K562 (cell line): ENCODE results near the gene ANKRD12. TPM values are rescaled to one million over a fixed set of nuclear protein-coding genes. Genes with fewer than 3 reads are reported as not detected.

Experiments used
- FOXM1 ChIP-seq, 2 experiments: fragments of 450-650 bp in 1 of 2; sonication (generic) in 1 of 2; formaldehyde crosslinking in 1 of 2; IDR thresholded peaks; 2 replicates each; pipeline versions ENCODE4 v1.6.1 to v1.9.0; 2017 to 2022; ENCODE audit warnings: low read depth in 2 of 2, mild to moderate bottlenecking in 2 of 2, missing genetic modification reagents in 1 of 2, moderate library complexity in 1 of 2
- ZNF146 ChIP-seq: IDR thresholded peaks from one replicate; pipeline ENCODE4 v1.6.1; 2018; ENCODE audit warnings: missing compliant biosample characterization; ENCODE audit not compliant: unreplicated experiment
- polyA plus RNA-seq, 8 experiments: library from polyadenylated mRNA; depleted of rRNA in 4 of 8; stranded (reverse) in 5 of 8; unstranded in 3 of 8; fragments of >200 nt; fragmentation: Nextera tagmentation in 2 of 8; fragmentation: Illumina TruSeq in 1 of 8; extraction: Ambion mirVana in 2 of 8; extraction: Trizol in 1 of 8; gene quantifications; 2 replicates each; pipeline versions ENCODE4 v1.2.1 to v1.2.3, GENCODE V29; 2011 to 2014; ENCODE audit warnings: inconsistent platforms in 1 of 8, missing spikeins in 1 of 8
- total RNA-seq, 7 experiments: library from RNA; depleted of rRNA in 6 of 7; stranded (reverse); fragments of >200 nt in 6 of 7; fragmentation: Illumina TruSeq in 2 of 7; extraction: Trizol in 2 of 7; gene quantifications; 2 replicates each; pipeline versions ENCODE4 v1.2.1 to v1.2.3, GENCODE V29; 2011 to 2021; ENCODE audit warnings: low replicate concordance in 1 of 7
- TF ChIP-seq, protein P1 (sequence below), 2 experiments: IDR thresholded peaks in 1 of 2; conservative IDR thresholded peaks in 1 of 2; 2 replicates each; pipeline ENCODE4 v1.6.1; 2016; ENCODE audit warnings: low read depth in 2 of 2, mild to moderate bottlenecking in 1 of 2, missing compliant biosample characterization in 1 of 2, missing genetic modification characterization in 1 of 2, moderate library complexity in 1 of 2
- TF ChIP-seq, protein P2 (sequence below): fragments of 450-650 bp; formaldehyde crosslinking; IDR thresholded peaks from 2 replicates; pipeline ENCODE4 v1.4.0; 2020; ENCODE audit warnings: mild to moderate bottlenecking, moderate library complexity
- TF ChIP-seq, protein P3 (sequence below): fragments of 250-450 bp; sonication (Bioruptor Pico); IDR thresholded peaks from 2 replicates; pipeline ENCODE4 v1.5.0; 2022; ENCODE audit warnings: mild to moderate bottlenecking
- TF ChIP-seq, protein P4 (sequence below): fragments of 250-450 bp; sonication (Bioruptor Pico); IDR thresholded peaks from 2 replicates; pipeline ENCODE4 v1.8.0; 2022; ENCODE audit warnings: inconsistent platforms, mild to moderate bottlenecking, moderate library complexity, borderline replicate concordance

The ANKRD12 gene
- total and polyA plus RNA-seq, 9 of the 15 experiments (the other 6 are each of a cell fraction or from before 2014, with no cell fraction given), result 6.6 to 28.2 (median 16.0) TPM

DNA sequence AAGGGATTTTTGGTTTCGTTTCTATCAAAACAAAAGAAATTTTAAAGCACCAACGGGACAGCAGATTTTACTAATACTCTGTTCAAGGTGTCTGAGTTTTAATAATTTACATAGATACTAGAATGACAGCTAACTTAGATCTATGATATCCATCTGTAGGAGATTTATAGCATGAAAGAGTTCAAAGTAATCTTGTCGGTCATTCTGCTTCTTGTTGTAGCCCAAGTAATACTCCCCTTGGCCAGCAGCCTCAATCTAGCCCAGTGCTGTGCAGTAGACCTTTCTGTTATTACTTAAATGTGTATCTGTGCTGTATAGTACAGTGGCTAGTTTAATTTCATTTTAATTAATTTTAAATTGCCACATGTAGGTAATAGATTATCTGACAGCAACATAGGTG lies 44.7 kb downstream of the ANKRD12 start (continued):
- TF ChIP-seq, protein P1, sequence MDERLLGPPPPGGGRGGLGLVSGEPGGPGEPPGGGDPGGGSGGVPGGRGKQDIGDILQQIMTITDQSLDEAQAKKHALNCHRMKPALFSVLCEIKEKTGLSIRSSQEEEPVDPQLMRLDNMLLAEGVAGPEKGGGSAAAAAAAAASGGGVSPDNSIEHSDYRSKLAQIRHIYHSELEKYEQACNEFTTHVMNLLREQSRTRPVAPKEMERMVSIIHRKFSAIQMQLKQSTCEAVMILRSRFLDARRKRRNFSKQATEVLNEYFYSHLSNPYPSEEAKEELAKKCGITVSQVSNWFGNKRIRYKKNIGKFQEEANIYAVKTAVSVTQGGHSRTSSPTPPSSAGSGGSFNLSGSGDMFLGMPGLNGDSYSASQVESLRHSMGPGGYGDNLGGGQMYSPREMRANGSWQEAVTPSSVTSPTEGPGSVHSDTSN (CRISPR knock-in tag; IDR thresholded peaks at IDR 0.05; ENCODE audit: low read depth), result no peak
- TF ChIP-seq, protein P1 (tag; conservative IDR thresholded peaks at IDR 0.05; ENCODE audit: low read depth), result peak; percentile 63
- TF ChIP-seq, protein P2, sequence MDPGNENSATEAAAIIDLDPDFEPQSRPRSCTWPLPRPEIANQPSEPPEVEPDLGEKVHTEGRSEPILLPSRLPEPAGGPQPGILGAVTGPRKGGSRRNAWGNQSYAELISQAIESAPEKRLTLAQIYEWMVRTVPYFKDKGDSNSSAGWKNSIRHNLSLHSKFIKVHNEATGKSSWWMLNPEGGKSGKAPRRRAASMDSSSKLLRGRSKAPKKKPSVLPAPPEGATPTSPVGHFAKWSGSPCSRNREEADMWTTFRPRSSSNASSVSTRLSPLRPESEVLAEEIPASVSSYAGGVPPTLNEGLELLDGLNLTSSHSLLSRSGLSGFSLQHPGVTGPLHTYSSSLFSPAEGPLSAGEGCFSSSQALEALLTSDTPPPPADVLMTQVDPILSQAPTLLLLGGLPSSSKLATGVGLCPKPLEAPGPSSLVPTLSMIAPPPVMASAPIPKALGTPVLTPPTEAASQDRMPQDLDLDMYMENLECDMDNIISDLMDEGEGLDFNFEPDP (CRISPR knock-in tag), result no peak
- TF ChIP-seq ZNF146 (CRISPR knock-in tag) (peak; percentile 84), FOXM1 (IDR thresholded peaks at IDR 0.05; ENCODE audit: low read depth) (no peak), FOXM1 (CRISPR knock-in tag; IDR thresholded peaks at IDR 0.05; ENCODE audit: low read depth) (no peak)
- TF ChIP-seq, protein P3, sequence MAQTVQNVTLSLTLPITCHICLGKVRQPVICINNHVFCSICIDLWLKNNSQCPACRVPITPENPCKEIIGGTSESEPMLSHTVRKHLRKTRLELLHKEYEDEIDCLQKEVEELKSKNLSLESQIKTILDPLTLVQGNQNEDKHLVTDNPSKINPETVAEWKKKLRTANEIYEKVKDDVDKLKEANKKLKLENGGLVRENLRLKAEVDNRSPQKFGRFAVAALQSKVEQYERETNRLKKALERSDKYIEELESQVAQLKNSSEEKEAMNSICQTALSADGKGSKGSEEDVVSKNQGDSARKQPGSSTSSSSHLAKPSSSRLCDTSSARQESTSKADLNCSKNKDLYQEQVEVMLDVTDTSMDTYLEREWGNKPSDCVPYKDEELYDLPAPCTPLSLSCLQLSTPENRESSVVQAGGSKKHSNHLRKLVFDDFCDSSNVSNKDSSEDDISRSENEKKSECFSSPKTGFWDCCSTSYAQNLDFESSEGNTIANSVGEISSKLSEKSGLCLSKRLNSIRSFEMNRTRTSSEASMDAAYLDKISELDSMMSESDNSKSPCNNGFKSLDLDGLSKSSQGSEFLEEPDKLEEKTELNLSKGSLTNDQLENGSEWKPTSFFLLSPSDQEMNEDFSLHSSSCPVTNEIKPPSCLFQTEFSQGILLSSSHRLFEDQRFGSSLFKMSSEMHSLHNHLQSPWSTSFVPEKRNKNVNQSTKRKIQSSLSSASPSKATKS (CRISPR knock-in tag), result no peak
- TF ChIP-seq, protein P4, sequence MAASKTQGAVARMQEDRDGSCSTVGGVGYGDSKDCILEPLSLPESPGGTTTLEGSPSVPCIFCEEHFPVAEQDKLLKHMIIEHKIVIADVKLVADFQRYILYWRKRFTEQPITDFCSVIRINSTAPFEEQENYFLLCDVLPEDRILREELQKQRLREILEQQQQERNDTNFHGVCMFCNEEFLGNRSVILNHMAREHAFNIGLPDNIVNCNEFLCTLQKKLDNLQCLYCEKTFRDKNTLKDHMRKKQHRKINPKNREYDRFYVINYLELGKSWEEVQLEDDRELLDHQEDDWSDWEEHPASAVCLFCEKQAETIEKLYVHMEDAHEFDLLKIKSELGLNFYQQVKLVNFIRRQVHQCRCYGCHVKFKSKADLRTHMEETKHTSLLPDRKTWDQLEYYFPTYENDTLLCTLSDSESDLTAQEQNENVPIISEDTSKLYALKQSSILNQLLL (CRISPR knock-in tag), result no peak
